Mammary epithelial cell (primary cell): ENCODE data around the gene HMX3.

ENCODE experiments used
- EZH2 ChIP-seq: IDR thresholded peaks from 2 replicates; pipeline ENCODE4 v1.6.1; 2012; ENCODE audit warnings: low read length, inconsistent platforms, borderline replicate concordance
- TF ChIP-seq, protein P1 (sequence below), 2 donors: IDR thresholded peaks in 1 of 2; conservative IDR thresholded peaks in 1 of 2; 2 replicates each; pipeline ENCODE4 v1.5.1; 2011 to 2012; ENCODE audit warnings: inconsistent platforms in 2 of 2, low read length in 2 of 2, mild to moderate bottlenecking in 2 of 2, control low read depth in 1 of 2, low read depth in 1 of 2; ENCODE audit not compliant: insufficient read depth in 1 of 2; ENCODE audit errors: extremely low read depth in 1 of 2

DNA sequence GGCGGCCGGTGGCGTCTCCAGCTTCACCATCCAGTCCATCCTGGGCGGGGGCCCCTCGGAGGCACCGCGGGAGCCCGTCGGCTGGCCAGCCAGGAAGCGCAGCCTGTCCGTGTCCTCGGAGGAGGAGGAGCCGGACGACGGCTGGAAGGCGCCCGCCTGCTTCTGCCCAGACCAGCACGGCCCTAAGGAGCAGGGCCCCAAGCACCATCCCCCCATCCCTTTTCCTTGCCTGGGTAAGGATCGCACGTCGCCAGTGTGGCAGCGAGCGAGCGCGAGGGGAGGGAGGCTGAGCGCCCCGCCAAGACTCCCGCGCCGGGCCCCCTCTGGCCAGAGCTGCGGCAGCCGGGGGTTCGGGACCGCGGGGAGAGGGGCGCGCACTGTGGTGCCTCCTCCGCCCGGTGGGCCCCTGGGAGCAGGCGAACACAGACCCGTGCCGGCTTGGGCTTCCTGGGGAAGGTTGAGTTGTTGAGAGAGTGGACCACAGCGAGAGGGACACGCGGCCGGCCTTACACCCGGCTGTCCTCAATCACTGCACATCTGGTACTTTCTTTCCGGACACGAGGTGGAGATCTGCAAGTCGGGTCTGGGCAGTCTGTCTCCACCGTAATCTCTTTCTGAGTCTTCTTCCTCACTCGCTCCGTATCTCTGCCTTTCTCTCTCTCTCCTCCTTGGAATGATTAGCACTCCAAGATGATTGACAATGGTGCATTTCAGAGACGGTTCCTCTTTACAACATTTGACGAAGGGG is 12.8 kb downstream of the HMX3 start:
- TF ChIP-seq, protein P1, sequence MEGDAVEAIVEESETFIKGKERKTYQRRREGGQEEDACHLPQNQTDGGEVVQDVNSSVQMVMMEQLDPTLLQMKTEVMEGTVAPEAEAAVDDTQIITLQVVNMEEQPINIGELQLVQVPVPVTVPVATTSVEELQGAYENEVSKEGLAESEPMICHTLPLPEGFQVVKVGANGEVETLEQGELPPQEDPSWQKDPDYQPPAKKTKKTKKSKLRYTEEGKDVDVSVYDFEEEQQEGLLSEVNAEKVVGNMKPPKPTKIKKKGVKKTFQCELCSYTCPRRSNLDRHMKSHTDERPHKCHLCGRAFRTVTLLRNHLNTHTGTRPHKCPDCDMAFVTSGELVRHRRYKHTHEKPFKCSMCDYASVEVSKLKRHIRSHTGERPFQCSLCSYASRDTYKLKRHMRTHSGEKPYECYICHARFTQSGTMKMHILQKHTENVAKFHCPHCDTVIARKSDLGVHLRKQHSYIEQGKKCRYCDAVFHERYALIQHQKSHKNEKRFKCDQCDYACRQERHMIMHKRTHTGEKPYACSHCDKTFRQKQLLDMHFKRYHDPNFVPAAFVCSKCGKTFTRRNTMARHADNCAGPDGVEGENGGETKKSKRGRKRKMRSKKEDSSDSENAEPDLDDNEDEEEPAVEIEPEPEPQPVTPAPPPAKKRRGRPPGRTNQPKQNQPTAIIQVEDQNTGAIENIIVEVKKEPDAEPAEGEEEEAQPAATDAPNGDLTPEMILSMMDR (conservative IDR thresholded peaks at IDR 0.05 in 1 of 2, IDR thresholded peaks at IDR 0.05 in 1 of 2; ENCODE audit: extremely low read depth in 1 of 2, insufficient read depth in 1 of 2, low read depth in 1 of 2, low read length in 2 of 2): no peak
- no peak for TF ChIP-seq EZH2
